Measurements from ENCODE around the gene SARS2.

Gene SARS2

DNA sequence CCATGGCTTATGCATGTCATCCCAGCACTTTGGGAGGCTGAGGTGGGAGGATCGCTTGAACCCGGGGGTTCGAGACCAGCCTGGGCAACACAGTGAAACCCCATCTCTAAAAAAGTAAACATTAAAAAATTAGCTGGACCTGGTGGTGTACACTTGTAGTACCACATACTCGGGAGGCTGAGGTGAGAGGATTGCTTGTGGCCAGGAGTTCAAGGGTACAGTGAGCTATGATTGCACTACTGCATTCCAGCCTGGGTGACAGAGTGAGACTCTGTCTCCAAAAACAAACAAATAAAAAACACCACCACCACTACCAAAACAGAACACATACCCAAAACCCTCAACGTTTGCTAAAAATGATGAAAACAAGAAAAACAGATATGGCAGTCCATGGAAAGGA, 29.1 kb upstream of the SARS2 start:
- Histone ChIP-seq H3K36me3 (ENCODE audit: control insufficient read depth, insufficient read depth, low read length) (no peaks in the 10 kb centered on the region), H3K9ac (ENCODE audit: low read length) (no peak overlapping the region), H3K4me3 (ENCODE audit: low read length) (no peak overlapping the region), H3K4me1 (ENCODE audit: control insufficient read depth, insufficient read depth, low read length) (no peaks in the 10 kb centered on the region), H3K9me3 (ENCODE audit: control insufficient read depth, low read length) (no peaks in the 10 kb centered on the region), H3K27me3 (ENCODE audit: control insufficient read depth, insufficient read depth, low read length) (no peaks in the 10 kb centered on the region)

DNA sequence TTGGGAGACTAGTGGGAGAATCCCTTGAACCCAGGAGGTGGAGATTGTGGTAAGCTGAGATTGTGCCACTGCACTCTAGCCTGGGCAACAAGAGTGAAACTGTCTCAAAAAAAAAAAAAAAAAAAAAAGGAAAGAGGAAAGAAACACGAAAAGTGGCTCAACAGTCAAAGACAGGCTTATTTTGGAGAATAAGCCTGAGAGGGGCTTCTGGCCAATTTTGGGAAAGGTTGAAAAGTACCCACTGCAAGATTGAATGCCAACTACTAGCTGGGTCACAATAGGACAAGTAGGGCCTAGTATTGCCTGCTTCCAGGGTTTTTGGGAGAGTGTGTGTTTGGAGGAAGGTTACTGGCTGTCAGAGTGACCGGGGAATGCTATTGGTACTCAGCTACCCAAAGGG, 27.7 kb upstream of the SARS2 start:
- Histone ChIP-seq H3K4me3 (ENCODE audit: low read length) (no peak overlapping the region), H3K9me3 (ENCODE audit: control insufficient read depth, low read length) (no peaks in the 10 kb centered on the region), H3K27me3 (ENCODE audit: control insufficient read depth, insufficient read depth, low read length) (no peaks in the 10 kb centered on the region), H3K4me1 (ENCODE audit: control insufficient read depth, insufficient read depth, low read length) (no peaks in the 10 kb centered on the region), H3K9ac (ENCODE audit: low read length) (no peak overlapping the region), H3K36me3 (ENCODE audit: control insufficient read depth, insufficient read depth, low read length) (no peaks in the 10 kb centered on the region)

DNA sequence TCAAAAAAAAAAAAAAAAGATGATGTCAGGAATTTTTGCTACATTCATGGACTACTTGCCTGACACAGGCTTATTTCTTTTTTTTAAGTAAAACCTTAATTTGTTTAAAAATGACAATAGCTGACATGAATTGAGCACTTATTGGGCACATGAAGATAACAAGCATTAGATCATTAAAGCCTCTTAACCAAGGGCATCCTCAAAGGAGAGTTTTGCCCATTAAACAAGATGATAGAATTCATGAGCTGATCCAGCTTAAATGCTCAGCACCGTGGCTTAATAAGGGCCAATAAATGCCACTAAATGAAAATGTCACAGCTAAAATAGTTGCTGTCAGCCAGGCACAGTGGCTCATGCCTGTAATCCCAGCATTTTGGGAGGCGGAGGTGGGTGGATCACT, 25.7 kb upstream of the SARS2 start:
- H3K9ac ChIP-seq (ENCODE audit: low read length), result no peak overlapping the region
- H3K9me3 ChIP-seq (ENCODE audit: control insufficient read depth, low read length), result no peaks in the 10 kb centered on the region
- no peaks in the 10 kb centered on the region for H3K36me3 ChIP-seq (ENCODE audit: control insufficient read depth, insufficient read depth, low read length)
- H3K4me3 ChIP-seq (ENCODE audit: low read length), result no peak overlapping the region
- no peaks in the 10 kb centered on the region for H3K4me1 ChIP-seq (ENCODE audit: control insufficient read depth, insufficient read depth, low read length)
- H3K27me3 ChIP-seq (ENCODE audit: control insufficient read depth, insufficient read depth, low read length), result no peaks in the 10 kb centered on the region

DNA sequence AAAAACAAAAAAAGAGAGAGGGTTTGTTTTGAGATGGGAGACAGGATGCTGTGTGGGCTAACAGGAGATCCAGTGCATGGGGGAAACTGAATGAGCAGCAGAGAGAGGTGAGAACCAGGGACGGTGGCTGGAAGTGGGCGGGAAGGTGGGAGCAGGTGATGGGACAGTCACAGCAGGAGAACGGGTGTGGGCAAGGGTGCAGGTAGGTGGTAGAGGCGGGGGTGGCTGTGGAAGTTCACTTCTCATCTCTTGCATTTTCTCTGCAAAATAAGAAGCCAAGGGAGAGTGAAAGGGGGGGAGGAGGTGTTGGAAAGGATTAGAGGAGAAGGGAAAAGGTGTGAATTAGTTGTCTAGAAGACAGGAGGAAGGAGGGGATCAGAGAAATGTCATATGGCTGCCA, 23.1 kb upstream of the SARS2 start:
- Histone ChIP-seq H3K36me3 (ENCODE audit: control insufficient read depth, insufficient read depth, low read length) (no peaks in the 10 kb centered on the region), H3K4me1 (ENCODE audit: control insufficient read depth, insufficient read depth, low read length) (peaks cover 6% of the 10 kb centered on the region), H3K9me3 (ENCODE audit: control insufficient read depth, low read length) (no peaks in the 10 kb centered on the region), H3K27me3 (ENCODE audit: control insufficient read depth, insufficient read depth, low read length) (peaks cover 4% of the 10 kb centered on the region), H3K4me3 (ENCODE audit: low read length) (no peak overlapping the region), H3K9ac (ENCODE audit: low read length) (no peak overlapping the region)

GRCh38 chr19:38952395-38953165, 22.0 kb upstream of the SARS2 start:
- Histone ChIP-seq H3K27me3 (ENCODE audit: control insufficient read depth, insufficient read depth, low read length) (peaks cover 4% of the 10 kb centered on the region), H3K4me3 (ENCODE audit: low read length) (no peak overlapping the region), H3K9ac (ENCODE audit: low read length) (no peak overlapping the region), H3K4me1 (ENCODE audit: control insufficient read depth, insufficient read depth, low read length) (peaks cover 6% of the 10 kb centered on the region), H3K9me3 (ENCODE audit: control insufficient read depth, low read length) (no peaks in the 10 kb centered on the region), H3K36me3 (ENCODE audit: control insufficient read depth, insufficient read depth, low read length) (no peaks in the 10 kb centered on the region)

DNA sequence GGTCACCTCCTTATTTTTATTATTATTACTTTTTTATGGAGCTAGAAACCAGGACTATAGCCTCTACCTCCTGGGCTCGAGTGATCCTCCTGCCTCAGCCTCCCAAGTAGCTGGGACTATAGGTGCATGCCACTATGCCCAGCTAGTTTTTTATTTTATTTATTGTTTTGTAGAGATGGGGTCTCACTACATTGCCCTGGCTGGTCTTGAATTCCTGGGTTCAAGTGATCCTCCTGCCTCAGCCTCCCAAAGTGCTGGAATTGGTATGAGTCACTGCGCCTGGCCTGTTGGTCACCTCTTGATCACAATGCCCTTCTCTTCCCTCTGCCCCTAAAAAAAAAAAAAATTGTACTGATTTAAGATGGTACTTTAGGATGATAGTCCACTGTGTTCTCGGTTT, 20.6 kb upstream of the SARS2 start:
- Histone ChIP-seq H3K4me3 (ENCODE audit: low read length) (no peak overlapping the region), H3K36me3 (ENCODE audit: control insufficient read depth, insufficient read depth, low read length) (no peaks in the 10 kb centered on the region), H3K4me1 (ENCODE audit: control insufficient read depth, insufficient read depth, low read length) (peaks cover 6% of the 10 kb centered on the region), H3K9me3 (ENCODE audit: control insufficient read depth, low read length) (no peaks in the 10 kb centered on the region), H3K27me3 (ENCODE audit: control insufficient read depth, insufficient read depth, low read length) (peaks cover 4% of the 10 kb centered on the region), H3K9ac (ENCODE audit: low read length) (no peak overlapping the region)

DNA sequence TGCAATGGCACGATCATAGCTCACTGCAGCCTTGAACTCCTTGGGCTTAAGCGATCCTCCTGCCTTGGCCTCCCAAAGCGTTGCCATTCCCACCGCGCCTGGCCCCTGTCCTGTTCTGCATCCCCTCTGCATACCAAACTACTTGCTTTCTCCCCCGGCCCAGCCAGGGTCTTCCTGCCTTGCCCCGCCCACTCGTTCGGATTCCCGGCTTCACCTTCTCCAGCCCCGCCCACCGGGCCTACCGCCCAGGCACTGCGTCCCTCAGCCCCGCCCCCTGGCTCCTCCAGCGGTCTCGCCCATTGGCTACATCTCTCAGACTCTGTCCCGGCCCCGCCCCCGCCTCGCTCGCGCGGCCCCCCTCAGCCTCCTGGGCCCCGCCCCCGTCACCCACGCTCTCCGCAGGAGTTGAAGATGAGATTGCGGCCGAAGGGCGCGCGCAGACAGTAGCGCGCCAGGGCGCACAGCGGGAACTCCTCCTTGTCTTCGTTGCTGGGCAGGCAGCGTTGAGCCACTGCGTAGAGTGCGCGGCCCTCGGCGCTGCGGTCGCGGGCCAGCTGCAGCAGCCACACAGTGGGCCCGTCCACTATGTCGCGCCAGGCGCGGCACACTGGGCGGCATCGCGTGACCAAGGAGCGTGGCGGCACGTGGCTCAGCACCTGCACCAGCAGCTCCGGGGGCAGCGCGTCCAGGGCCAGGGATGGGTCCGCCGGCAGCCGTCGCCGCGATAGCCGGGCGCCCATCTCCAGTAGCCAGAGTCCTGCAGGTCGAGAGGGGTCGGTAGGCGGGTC, 19.2 kb upstream of the SARS2 start:
- H3K36me3 ChIP-seq (ENCODE audit: control insufficient read depth, insufficient read depth, low read length), result no peaks in the 10 kb centered on the region
- H3K27me3 ChIP-seq (ENCODE audit: control insufficient read depth, insufficient read depth, low read length), result peaks cover 4% of the 10 kb centered on the region
- H3K4me1 ChIP-seq (ENCODE audit: control insufficient read depth, insufficient read depth, low read length), result peaks cover 6% of the 10 kb centered on the region
- no peaks in the 10 kb centered on the region for H3K9me3 ChIP-seq (ENCODE audit: control insufficient read depth, low read length)
- H3K9ac ChIP-seq (ENCODE audit: low read length), result no peak overlapping the region
- no peak overlapping the region for H3K4me3 ChIP-seq (ENCODE audit: low read length)

GRCh38 chr19:38946229-38947010, 15.9 kb upstream of the SARS2 start:
- Histone ChIP-seq H3K36me3 (ENCODE audit: control insufficient read depth, insufficient read depth, low read length) (no peaks in the 10 kb centered on the region), H3K9me3 (ENCODE audit: control insufficient read depth, low read length) (no peaks in the 10 kb centered on the region)

GRCh38 chr19:38945562-38946228, 15.1 kb upstream of the SARS2 start:
- Histone ChIP-seq H3K4me3 (ENCODE audit: low read length) (no peak overlapping the region), H3K4me1 (ENCODE audit: control insufficient read depth, insufficient read depth, low read length) (peaks cover 6% of the 10 kb centered on the region), H3K9ac (ENCODE audit: low read length) (no peak overlapping the region), H3K36me3 (ENCODE audit: control insufficient read depth, insufficient read depth, low read length) (no peaks in the 10 kb centered on the region), H3K27me3 (ENCODE audit: control insufficient read depth, insufficient read depth, low read length) (peaks cover 4% of the 10 kb centered on the region), H3K9me3 (ENCODE audit: control insufficient read depth, low read length) (no peaks in the 10 kb centered on the region)

More at GRCh38 chr19:38946229-38947010, 15.9 kb upstream of the SARS2 start:
- Histone ChIP-seq H3K4me1 (ENCODE audit: control insufficient read depth, insufficient read depth, low read length) (peaks cover 6% of the 10 kb centered on the region), H3K4me3 (ENCODE audit: low read length) (no peak overlapping the region), H3K27me3 (ENCODE audit: control insufficient read depth, insufficient read depth, low read length) (peaks cover 4% of the 10 kb centered on the region), H3K9ac (ENCODE audit: low read length) (no peak overlapping the region)

GRCh38 chr19:38944981-38945506, 14.5 kb upstream of the SARS2 start:
- no peaks in the 10 kb centered on the region for H3K36me3 ChIP-seq (ENCODE audit: control insufficient read depth, insufficient read depth, low read length)

DNA sequence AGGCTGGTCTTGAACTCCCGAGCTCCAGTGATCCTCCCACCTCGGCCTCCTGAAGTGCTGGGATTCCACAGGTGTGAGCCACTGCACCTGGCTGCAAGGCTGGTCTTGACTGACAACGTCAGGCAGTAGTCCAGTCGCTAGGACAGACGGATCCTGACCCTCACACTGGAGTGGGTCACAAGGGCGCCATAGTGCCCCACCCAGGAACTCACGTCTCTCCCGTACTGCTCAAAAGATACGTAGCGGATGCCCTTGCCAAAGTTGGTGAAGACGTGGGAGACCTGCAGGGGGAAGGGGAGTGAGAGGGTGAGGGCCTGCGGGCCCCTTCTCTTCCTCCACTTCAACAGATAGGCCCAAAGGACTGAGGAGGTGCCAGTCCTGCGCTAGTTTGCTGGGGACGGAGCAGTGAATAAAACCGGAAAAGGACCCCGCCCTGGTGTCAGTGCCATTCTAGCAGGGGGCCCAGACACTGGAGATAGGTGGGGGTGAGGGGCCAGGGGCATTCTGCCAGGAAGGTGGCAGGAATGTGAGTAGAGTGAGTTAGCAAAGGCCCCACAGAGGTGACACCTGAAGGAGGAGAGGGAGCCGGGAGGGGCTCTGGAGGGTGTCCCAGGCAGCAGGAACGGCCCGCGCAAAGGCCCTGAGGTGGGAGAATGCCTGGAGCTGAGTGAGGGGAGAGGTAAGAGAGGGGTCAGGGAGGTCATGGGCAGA, 12.1 kb upstream of the SARS2 start:
- Histone ChIP-seq H3K4me3 (ENCODE audit: low read length) (no peak overlapping the region), H3K9ac (ENCODE audit: low read length) (no peak overlapping the region), H3K4me1 (ENCODE audit: control insufficient read depth, insufficient read depth, low read length) (no peaks in the 10 kb centered on the region), H3K9me3 (ENCODE audit: control insufficient read depth, low read length) (no peaks in the 10 kb centered on the region), H3K36me3 (ENCODE audit: control insufficient read depth, insufficient read depth, low read length) (no peaks in the 10 kb centered on the region), H3K27me3 (ENCODE audit: control insufficient read depth, insufficient read depth, low read length) (no peaks in the 10 kb centered on the region)

More at GRCh38 chr19:38944981-38945506, 14.5 kb upstream of the SARS2 start:
- no peak overlapping the region for H3K9ac ChIP-seq (ENCODE audit: low read length)
- no peaks in the 10 kb centered on the region for H3K27me3 ChIP-seq (ENCODE audit: control insufficient read depth, insufficient read depth, low read length)
- no peak overlapping the region for H3K4me3 ChIP-seq (ENCODE audit: low read length)
- no peaks in the 10 kb centered on the region for H3K9me3 ChIP-seq (ENCODE audit: control insufficient read depth, low read length)
- H3K4me1 ChIP-seq (ENCODE audit: control insufficient read depth, insufficient read depth, low read length), result peaks cover 1% of the 10 kb centered on the region

All from mucosa of stomach (tissue), 1 donor.